ENCODE data around the gene BCCIP. TPM values are rescaled to one million over a fixed set of nuclear protein-coding genes. Genes with fewer than 3 reads are reported as not detected.

The BCCIP gene
- total RNA-seq (10 to 100 TPM; 39.8 to 51.4 TPM), polyA plus RNA-seq (ENCODE audit: insufficient read length in 2 of 2) (10 to 100 TPM; 68.4 to 77.1 TPM)
- long read RNA-seq, donor 1, transcript BCCIP-201 (7 exons, 1,236 nt), result minor isoform, 10 of 73 reads
- long read RNA-seq, donor 1, transcript BCCIP-202 (7 exons, 2,337 nt), result minor isoform, 9 of 73 reads
- long read RNA-seq, donor 1, transcript BCCIP-203 (8 exons, 1,433 nt), result major isoform, 14 of 73 reads
- long read RNA-seq, donor 1, partial matches to known transcripts, result 40 of 73 reads
- long read RNA-seq, donor 1, other reads (novel, unspliced or antisense), result 0 of 73 reads
- long read RNA-seq, donor 2, transcript BCCIP-203 (8 exons, 1,433 nt), result major isoform, 7 of 30 reads
- long read RNA-seq, donor 2, transcript BCCIP-202 (7 exons, 2,337 nt), result minor isoform, 6 of 30 reads
- long read RNA-seq, donor 2, partial matches to known transcripts, result 14 of 30 reads
- long read RNA-seq, donor 2, other reads (novel, unspliced or antisense), result 0 of 30 reads
- long read RNA-seq, donor 3, transcript BCCIP-202 (7 exons, 2,337 nt), result major isoform, 10 of 31 reads
- long read RNA-seq, donor 3, partial matches to known transcripts, result 17 of 31 reads
- long read RNA-seq, donor 3, other reads (novel, unspliced or antisense), result 0 of 31 reads
- long read RNA-seq, donor 4, transcript BCCIP-201 (7 exons, 1,236 nt), result minor isoform, 16 of 148 reads
- long read RNA-seq, donor 4, transcript BCCIP-203 (8 exons, 1,433 nt), result major isoform, 17 of 148 reads
- long read RNA-seq, donor 4, transcript BCCIP-202 (7 exons, 2,337 nt), result minor isoform, 15 of 148 reads
- long read RNA-seq, donor 4, partial matches to known transcripts, result 77 of 148 reads
- long read RNA-seq, donor 4, other reads (novel, unspliced or antisense), result 22 of 148 reads

GRCh38 chr10:125822878-125823662 is at the start of gene BCCIP, which contains the start of gene UROS:
Gene BCCIP, plus strand, starts transcription at chr10:125823546. Its CDS starts 12 bp downstream, at chr10:125823558.
Gene UROS, minus strand, starts transcription at chr10:125823258. Its CDS starts 6,759 bp downstream, at chr10:125816499.
- peak within 1 kb of the TSS; percentile 87 for H3K27ac ChIP-seq (ENCODE audit: low read depth, low read length)
- peaks cover 11% of the 10 kb centered on the region for H3K36me3 ChIP-seq (ENCODE audit: control insufficient read depth, insufficient read depth, low read length)
- peak within 1 kb of the TSS; percentile 88 for H3K4me3 ChIP-seq (ENCODE audit: low read depth, low read length)
- peak; percentile 83 to 98 (median 90) for DNase-seq (ENCODE audit: low read depth in 4 of 6, low spot score in 6 of 6)
- H3K27me3 ChIP-seq (ENCODE audit: control insufficient read depth, insufficient read depth, low read length), result no peaks in the 10 kb centered on the region
- peaks cover 14% of the 10 kb centered on the region for H3K4me1 ChIP-seq (ENCODE audit: control insufficient read depth, insufficient read depth, low read length)
- WGBS (ENCODE audit: insufficient coverage), result under 1% methylated on average over 74 of the region's 74 CpGs
- no peaks in the 10 kb centered on the region for H3K9me3 ChIP-seq (ENCODE audit: control insufficient read depth, insufficient read depth, low read length)

GRCh38 chr10:125773687-125774543 is 49.4 kb upstream of the BCCIP start:
- peaks cover 19% of the 10 kb centered on the region for H3K36me3 ChIP-seq (ENCODE audit: control insufficient read depth, insufficient read depth, low read length)
- no peaks in the 10 kb centered on the region for H3K9me3 ChIP-seq (ENCODE audit: control insufficient read depth, insufficient read depth, low read length)
- no peak overlapping the region for H3K27ac ChIP-seq (ENCODE audit: low read depth, low read length)
- WGBS (ENCODE audit: insufficient coverage), result 64% methylated on average over 69 of the region's 75 CpGs
- no peak for DNase-seq (ENCODE audit: low read depth in 4 of 6, low spot score in 6 of 6)
- no peaks in the 10 kb centered on the region for H3K27me3 ChIP-seq (ENCODE audit: control insufficient read depth, insufficient read depth, low read length)
- no peak overlapping the region for H3K4me3 ChIP-seq (ENCODE audit: low read depth, low read length)
- H3K4me1 ChIP-seq (ENCODE audit: control insufficient read depth, insufficient read depth, low read length), result peaks cover 10% of the 10 kb centered on the region

GRCh38 chr10:125774581-125775191 is 48.7 kb upstream of the BCCIP start:
- 93% methylated on average over 32 of the region's 32 CpGs for WGBS (ENCODE audit: insufficient coverage)
- Histone ChIP-seq H3K4me3 (ENCODE audit: low read depth, low read length) (no peak overlapping the region), H3K36me3 (ENCODE audit: control insufficient read depth, insufficient read depth, low read length) (peaks cover 13% of the 10 kb centered on the region), H3K27me3 (ENCODE audit: control insufficient read depth, insufficient read depth, low read length) (no peaks in the 10 kb centered on the region), H3K27ac (ENCODE audit: low read depth, low read length) (no peak overlapping the region), H3K4me1 (ENCODE audit: control insufficient read depth, insufficient read depth, low read length) (peaks cover 8% of the 10 kb centered on the region), H3K9me3 (ENCODE audit: control insufficient read depth, insufficient read depth, low read length) (no peaks in the 10 kb centered on the region)
- no peak for DNase-seq (ENCODE audit: low read depth in 4 of 6, low spot score in 6 of 6)

GRCh38 chr10:125775491-125776106 is 47.7 kb upstream of the BCCIP start, which contains the start of gene MMP21:
Gene MMP21, minus strand, starts transcription at chr10:125775821. Its CDS starts 0 bp downstream, at chr10:125775821.
- 94% methylated on average over 23 of the region's 26 CpGs for WGBS (ENCODE audit: insufficient coverage)
- peaks cover 13% of the 10 kb centered on the region for H3K36me3 ChIP-seq (ENCODE audit: control insufficient read depth, insufficient read depth, low read length)
- no peak within 1 kb of the TSS for H3K4me3 ChIP-seq (ENCODE audit: low read depth, low read length)
- no peak for DNase-seq (ENCODE audit: low read depth in 4 of 6, low spot score in 6 of 6)
- H3K27ac ChIP-seq (ENCODE audit: low read depth, low read length), result no peak within 1 kb of the TSS
- peaks cover 8% of the 10 kb centered on the region for H3K4me1 ChIP-seq (ENCODE audit: control insufficient read depth, insufficient read depth, low read length)
- H3K9me3 ChIP-seq (ENCODE audit: control insufficient read depth, insufficient read depth, low read length), result no peaks in the 10 kb centered on the region
- H3K27me3 ChIP-seq (ENCODE audit: control insufficient read depth, insufficient read depth, low read length), result no peaks in the 10 kb centered on the region

- WGBS (ENCODE audit: insufficient coverage), result 93% methylated on average over 9 of the region's 9 CpGs
- H3K9me3 ChIP-seq (ENCODE audit: control insufficient read depth, insufficient read depth, low read length), result no peaks in the 10 kb centered on the region
- no peak overlapping the region for H3K27ac ChIP-seq (ENCODE audit: low read depth, low read length)
Observed at GRCh38 chr10:125777806-125778205, 45.5 kb upstream of the BCCIP start.

GRCh38 chr10:125778556-125778955 is 44.8 kb upstream of the BCCIP start:
- Histone ChIP-seq H3K4me1 (ENCODE audit: control insufficient read depth, insufficient read depth, low read length) (peaks cover 8% of the 10 kb centered on the region), H3K27me3 (ENCODE audit: control insufficient read depth, insufficient read depth, low read length) (no peaks in the 10 kb centered on the region)
- WGBS (ENCODE audit: insufficient coverage), result 100% methylated on average over 1 of the region's 5 CpGs

More at GRCh38 chr10:125777806-125778205, 45.5 kb upstream of the BCCIP start:
- H3K4me1 ChIP-seq (ENCODE audit: control insufficient read depth, insufficient read depth, low read length), result peaks cover 8% of the 10 kb centered on the region
- H3K36me3 ChIP-seq (ENCODE audit: control insufficient read depth, insufficient read depth, low read length), result peaks cover 16% of the 10 kb centered on the region
- no peak for DNase-seq (ENCODE audit: low read depth in 4 of 6, low spot score in 6 of 6)
- H3K27me3 ChIP-seq (ENCODE audit: control insufficient read depth, insufficient read depth, low read length), result no peaks in the 10 kb centered on the region
- no peak overlapping the region for H3K4me3 ChIP-seq (ENCODE audit: low read depth, low read length)

GRCh38 chr10:125779403-125780327 is 43.7 kb upstream of the BCCIP start:
- H3K27me3 ChIP-seq (ENCODE audit: control insufficient read depth, insufficient read depth, low read length), result no peaks in the 10 kb centered on the region
- no peak overlapping the region for H3K27ac ChIP-seq (ENCODE audit: low read depth, low read length)
- H3K36me3 ChIP-seq (ENCODE audit: control insufficient read depth, insufficient read depth, low read length), result peaks cover 11% of the 10 kb centered on the region
- DNase-seq (ENCODE audit: low read depth in 4 of 6, low spot score in 6 of 6), result no peak
- WGBS (ENCODE audit: insufficient coverage), result 76% methylated on average over 8 of the region's 10 CpGs
- no peak overlapping the region for H3K4me3 ChIP-seq (ENCODE audit: low read depth, low read length)
- H3K4me1 ChIP-seq (ENCODE audit: control insufficient read depth, insufficient read depth, low read length), result peaks cover 6% of the 10 kb centered on the region
- no peaks in the 10 kb centered on the region for H3K9me3 ChIP-seq (ENCODE audit: control insufficient read depth, insufficient read depth, low read length)

More at GRCh38 chr10:125778556-125778955, 44.8 kb upstream of the BCCIP start:
- Histone ChIP-seq H3K36me3 (ENCODE audit: control insufficient read depth, insufficient read depth, low read length) (peaks cover 13% of the 10 kb centered on the region), H3K27ac (ENCODE audit: low read depth, low read length) (no peak overlapping the region), H3K9me3 (ENCODE audit: control insufficient read depth, insufficient read depth, low read length) (no peaks in the 10 kb centered on the region), H3K4me3 (ENCODE audit: low read depth, low read length) (no peak overlapping the region)
- DNase-seq (ENCODE audit: low read depth in 4 of 6, low spot score in 6 of 6), result no peak
